GM23338 (cell line): ENCODE data around the gene TRIM67. TPM values are rescaled to one million over a fixed set of nuclear protein-coding genes. Genes with fewer than 3 reads are reported as not detected.

Source experiments
- ATAC-seq: fragments of 200-7000 bp; cut with Tn5 transposase; 3 replicates; pipeline ENCODE4 v1.9.1; 2020
- DNase-seq: peaks from one replicate; pipeline ENCODE4 v3.0.0-alpha.2; 2015; ENCODE audit warnings: low spot score
- H2AFZ ChIP-seq: fragments of 200-600 bp; sonication (generic); 2 replicates; pipeline ENCODE4 v1.8.0; 2016; ENCODE audit warnings: antibody characterized with exemption, mild to moderate bottlenecking, moderate library complexity
- H3F3A ChIP-seq: fragments of 200-600 bp; sonication (generic); replicated peaks from 2 replicates; pipeline ENCODE4 v1.8.0; 2017; ENCODE audit warnings: antibody characterized with exemption, mixed run types, low read depth
- H3K27ac ChIP-seq: fragments of 200-600 bp; sonication (generic); 2 replicates; pipeline ENCODE4 v1.6.1; 2016; ENCODE audit warnings: low read depth
- H3K27me3 ChIP-seq: fragments of 200-600 bp; sonication (generic); 2 replicates; pipeline ENCODE4 v1.8.0; 2016; ENCODE audit warnings: mild to moderate bottlenecking, mixed run types, moderate library complexity; ENCODE audit not compliant: insufficient read depth
- H3K36me3 ChIP-seq: fragments of 200-600 bp; sonication (generic); 2 replicates; pipeline ENCODE4 v1.8.0; 2016; ENCODE audit warnings: mild to moderate bottlenecking; ENCODE audit not compliant: insufficient read depth
- H3K4me1 ChIP-seq: fragments of 200-600 bp; sonication (generic); 2 replicates; pipeline ENCODE4 v1.8.0; 2016; ENCODE audit warnings: mild to moderate bottlenecking, moderate library complexity; ENCODE audit not compliant: insufficient read depth
- H3K4me2 ChIP-seq: fragments of 200-600 bp; sonication (generic); 2 replicates; pipeline ENCODE4 v1.7.1; 2017; ENCODE audit warnings: mixed run types
- H3K4me3 ChIP-seq: fragments of 200-600 bp; sonication (generic); 2 replicates; pipeline ENCODE4 v1.6.1; 2016; ENCODE audit warnings: mixed run types
- H3K79me2 ChIP-seq: fragments of 200-600 bp; sonication (generic); replicated peaks from 2 replicates; pipeline ENCODE4 v1.8.0; 2017; ENCODE audit warnings: mild to moderate bottlenecking; ENCODE audit not compliant: insufficient read depth
- H3K9me2 ChIP-seq: fragments of 200-600 bp; sonication (generic); 2 replicates; pipeline ENCODE4 v1.8.0; 2017; ENCODE audit not compliant: insufficient read depth
- H4K20me1 ChIP-seq: fragments of 200-600 bp; sonication (generic); replicated peaks from 2 replicates; pipeline ENCODE4 v1.8.0; 2017; ENCODE audit warnings: mild to moderate bottlenecking; ENCODE audit not compliant: insufficient read depth
- H3K27ac Mint-ChIP-seq: 2 replicates; pipeline ENCODE4 v1.8.0; 2020; ENCODE audit warnings: inconsistent platforms, mild to moderate bottlenecking, moderate library complexity, mixed read lengths
- H3K27me3 Mint-ChIP-seq: 3 replicates; pipeline ENCODE4 v1.8.0; 2022; ENCODE audit warnings: low read depth, mild to moderate bottlenecking, moderate library complexity, mixed read lengths, inconsistent platforms; ENCODE audit not compliant: insufficient read depth, poor library complexity
- H3K36me3 Mint-ChIP-seq: 3 replicates; pipeline ENCODE4 v1.8.0; 2021; ENCODE audit warnings: low read depth, mild to moderate bottlenecking, inconsistent platforms, moderate library complexity, mixed read lengths
- H3K4me1 Mint-ChIP-seq: 3 replicates; pipeline ENCODE4 v1.8.0; 2020; ENCODE audit warnings: mild to moderate bottlenecking, inconsistent platforms, mixed read lengths
- H3K4me3 Mint-ChIP-seq: 3 replicates; pipeline ENCODE4 v1.8.0; 2021; ENCODE audit warnings: moderate library complexity, mild to moderate bottlenecking, inconsistent platforms, mixed read lengths
- H3K9me3 Mint-ChIP-seq: 3 replicates; pipeline ENCODE4 v1.8.0; 2020; ENCODE audit warnings: moderate library complexity, mild to moderate bottlenecking, inconsistent platforms, mixed read lengths
- CTCF ChIP-seq, 2 experiments: fragments of 200-600 bp in 1 of 2; sonication (generic) in 1 of 2; conservative IDR thresholded peaks; 2 replicates each; pipeline versions ENCODE4 v1.5.1 to v1.6.1; 2016 to 2017; ENCODE audit warnings: antibody characterized with exemption in 2 of 2, low read depth in 2 of 2, mild to moderate bottlenecking in 2 of 2, moderate library complexity in 1 of 2
- ETS1 ChIP-seq: IDR thresholded peaks from 2 replicates; pipeline ENCODE4 v1.6.1; 2016; ENCODE audit warnings: antibody characterized with exemption
- EZH2 ChIP-seq: fragments of 200-600 bp; sonication (generic); IDR thresholded peaks from one replicate; pipeline ENCODE4 v1.8.0; 2017; ENCODE audit warnings: antibody characterized with exemption, mild to moderate bottlenecking, low read depth; ENCODE audit not compliant: unreplicated experiment
- EZH2phosphoT487 ChIP-seq: fragments of 200-600 bp; sonication (generic); IDR thresholded peaks from one replicate; pipeline ENCODE4 v1.8.1; 2018; ENCODE audit warnings: antibody characterized with exemption; ENCODE audit not compliant: unreplicated experiment
- JUNB ChIP-seq: IDR thresholded peaks from one replicate; pipeline ENCODE4 v1.6.1; 2016; ENCODE audit warnings: antibody characterized with exemption; ENCODE audit not compliant: unreplicated experiment
- POLR2AphosphoS5 ChIP-seq: IDR thresholded peaks from 2 replicates; pipeline ENCODE4 v1.6.1; 2016; ENCODE audit warnings: antibody characterized with exemption, low read depth
- REST ChIP-seq: IDR thresholded peaks from one replicate; pipeline ENCODE4 v1.6.1; 2018; ENCODE audit warnings: antibody characterized with exemption; ENCODE audit not compliant: unreplicated experiment
- STAT1 ChIP-seq: IDR thresholded peaks from one replicate; pipeline ENCODE4 v1.6.1; 2016; ENCODE audit warnings: antibody characterized with exemption; ENCODE audit not compliant: unreplicated experiment
- ZNF331 ChIP-seq: fragments of 250-450 bp; sonication (Bioruptor Pico); IDR thresholded peaks from 2 replicates; pipeline ENCODE4 v1.5.0; 2020; ENCODE audit warnings: low read depth, mild to moderate bottlenecking, moderate library complexity
- ZNF462 ChIP-seq: fragments of 250-450 bp; sonication (Bioruptor Pico); IDR thresholded peaks from 2 replicates; pipeline ENCODE4 v1.5.0; 2020; ENCODE audit warnings: mild to moderate bottlenecking, moderate library complexity
- polyA plus RNA-seq: library from polyadenylated mRNA; unstranded; fragments of >200 nt; fragmentation: Nextera tagmentation; extraction: Ambion mirVana; gene quantifications from 2 replicates; pipeline ENCODE4 v1.2.1, GENCODE V29; 2016
- total RNA-seq: library from RNA; depleted of rRNA; stranded (reverse); fragments of >200 nt; shearing (Covaris generic); gene quantifications from 2 replicates; pipeline ENCODE4 v1.2.3, GENCODE V29; 2014

TRIM67 gene
- total and polyA plus RNA-seq, 2 experiments from 2014 or later: 0.03 TPM; not detected in 1

- no peak for TF ChIP-seq ZNF462 (CRISPR knock-in tag)
- no peak for TF ChIP-seq ZNF331 (CRISPR knock-in tag)
- TF ChIP-seq CTCF (conservative IDR thresholded peaks at IDR 0.05; ENCODE audit: low read depth in 2 of 2): no peak
- TF ChIP-seq ETS1: no peak
- no peak for TF ChIP-seq JUNB
- TF ChIP-seq POLR2AphosphoS5: no peak
- TF ChIP-seq STAT1: no peak
These were observed 58.9 kb downstream of the TRIM67 start (continued) for GRCh38 chr1:231220801-231221200.

GRCh38 chr1:231226156-231226555, 64.3 kb downstream of the TRIM67 start:
- peaks cover 5% of the 10 kb centered on the region for H3K27me3 Mint-ChIP-seq
- no peak for DNase-seq
- TF ChIP-seq EZH2phosphoT487 (no peak), REST (no peak), EZH2 (no peak), ETS1 (no peak), ZNF331 (CRISPR knock-in tag) (no peak)

More at GRCh38 chr1:231226156-231226555, 64.3 kb downstream of the TRIM67 start:
- ATAC-seq: no peak
- Histone ChIP-seq H3K27ac (no peak overlapping the region), H3K4me3 (no peak overlapping the region), H3K79me2 (no peaks in the 10 kb centered on the region), H3K4me1 (no peaks in the 10 kb centered on the region), H3K9me2 (no peaks in the 10 kb centered on the region), H3F3A (no peaks in the 10 kb centered on the region), H2AFZ (no peak overlapping the region), H4K20me1 (peaks cover 9% of the 10 kb centered on the region), H3K27me3 (no peaks in the 10 kb centered on the region), H3K4me2 (no peak overlapping the region), H3K36me3 (no peaks in the 10 kb centered on the region; the same call in 1 of the 2 replicates)
- Mint-ChIP-seq H3K9me3 (no peaks in the 10 kb centered on the region), H3K36me3 (peaks cover 26% of the 10 kb centered on the region), H3K27ac (no peak overlapping the region), H3K4me3 (no peak overlapping the region), H3K4me1 (no peaks in the 10 kb centered on the region; the same call in 2 of the 3 replicates)
